ENCODE results near the gene SPRY4.
"Not testable (repeated sequence)": the region's sequence is repeated elsewhere in the genome, so short reads cannot be mapped to it uniquely, and the experiment has no call there.

The SPRY4 gene

GRCh38 chr5:142292249-142292648 is 32.6 kb downstream of the SPRY4 start:
- no peak for DNase-seq

- peak; percentile 74 for DNase-seq
Measured at GRCh38 chr5:142290577-142291299, 34.1 kb downstream of the SPRY4 start.

GRCh38 chr5:142289708-142290576 is 34.9 kb downstream of the SPRY4 start:
- no peak for DNase-seq

- no peak for DNase-seq
Measured at GRCh38 chr5:142287973-142288313, 36.9 kb downstream of the SPRY4 start.

GRCh38 chr5:142287096-142287972 is 37.5 kb downstream of the SPRY4 start:
- DNase-seq = no peak

GRCh38 chr5:142286111-142286510 is 38.7 kb downstream of the SPRY4 start:
- DNase-seq = no peak

- DNase-seq = peak; percentile 52
Measured at GRCh38 chr5:142283304-142283703, 41.5 kb downstream of the SPRY4 start.

GRCh38 chr5:142281966-142282365 is 42.9 kb downstream of the SPRY4 start:
- no peak for DNase-seq

GRCh38 chr5:142281008-142281367 is 43.8 kb downstream of the SPRY4 start:
- no peak for DNase-seq

- no peak for DNase-seq
Measured at GRCh38 chr5:142280066-142281007, 44.5 kb downstream of the SPRY4 start.

GRCh38 chr5:142278627-142279026 is 46.2 kb downstream of the SPRY4 start:
- no peak for DNase-seq

- DNase-seq = no peak
Measured at GRCh38 chr5:142277796-142278195, 47.0 kb downstream of the SPRY4 start.

- no peak for DNase-seq
Measured at GRCh38 chr5:142276517-142276916, 48.3 kb downstream of the SPRY4 start.

GRCh38 chr5:142275496-142275895 is 49.3 kb downstream of the SPRY4 start:
- DNase-seq = no peak

GRCh38 chr5:142272596-142272995 is 52.2 kb downstream of the SPRY4 start:
- not testable (repeated sequence) for DNase-seq

- not testable (repeated sequence) for DNase-seq
Measured at GRCh38 chr5:142264084-142264483, 60.7 kb downstream of the SPRY4 start.

- no peak for DNase-seq
Measured at GRCh38 chr5:142263346-142263745, 61.5 kb downstream of the SPRY4 start.

GRCh38 chr5:142262683-142263082 is 62.1 kb downstream of the SPRY4 start:
- no peak for DNase-seq

Measured in NCI-H510A treated with DMSO at 0.1 percent for 48 hours (cell line).